ENCODE measurements around the gene ATRN. TPM values are rescaled to one million over a fixed set of nuclear protein-coding genes. Genes with fewer than 3 reads are reported as not detected.

The ATRN gene
- total and polyA plus RNA-seq, 2 of the 8 experiments (the other 6 are each of a cell fraction or from before 2014, with no cell fraction given): 12.0 to 17.4 TPM

DNA sequence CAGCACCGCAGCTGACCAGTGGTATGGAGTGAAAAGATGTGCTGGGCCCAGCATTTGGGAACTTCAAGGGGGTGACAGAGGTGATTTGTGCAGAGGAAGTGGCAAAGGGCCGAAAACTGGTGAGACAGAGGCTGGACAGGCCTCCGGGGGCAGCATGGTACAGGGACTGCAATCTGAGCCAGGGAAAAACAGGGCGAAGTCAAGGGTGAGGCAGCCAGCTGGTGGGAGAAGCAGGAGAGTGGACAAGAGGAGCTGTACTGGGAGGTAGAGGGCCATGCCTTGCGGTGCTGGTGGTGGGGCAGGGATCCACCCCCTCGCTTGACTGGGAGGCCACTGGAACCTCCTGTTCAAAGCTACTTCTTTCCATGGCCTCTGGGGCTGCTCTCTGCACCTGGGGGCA is 199.7 kb downstream of the ATRN start (continued):
- TF ChIP-seq, protein P1, sequence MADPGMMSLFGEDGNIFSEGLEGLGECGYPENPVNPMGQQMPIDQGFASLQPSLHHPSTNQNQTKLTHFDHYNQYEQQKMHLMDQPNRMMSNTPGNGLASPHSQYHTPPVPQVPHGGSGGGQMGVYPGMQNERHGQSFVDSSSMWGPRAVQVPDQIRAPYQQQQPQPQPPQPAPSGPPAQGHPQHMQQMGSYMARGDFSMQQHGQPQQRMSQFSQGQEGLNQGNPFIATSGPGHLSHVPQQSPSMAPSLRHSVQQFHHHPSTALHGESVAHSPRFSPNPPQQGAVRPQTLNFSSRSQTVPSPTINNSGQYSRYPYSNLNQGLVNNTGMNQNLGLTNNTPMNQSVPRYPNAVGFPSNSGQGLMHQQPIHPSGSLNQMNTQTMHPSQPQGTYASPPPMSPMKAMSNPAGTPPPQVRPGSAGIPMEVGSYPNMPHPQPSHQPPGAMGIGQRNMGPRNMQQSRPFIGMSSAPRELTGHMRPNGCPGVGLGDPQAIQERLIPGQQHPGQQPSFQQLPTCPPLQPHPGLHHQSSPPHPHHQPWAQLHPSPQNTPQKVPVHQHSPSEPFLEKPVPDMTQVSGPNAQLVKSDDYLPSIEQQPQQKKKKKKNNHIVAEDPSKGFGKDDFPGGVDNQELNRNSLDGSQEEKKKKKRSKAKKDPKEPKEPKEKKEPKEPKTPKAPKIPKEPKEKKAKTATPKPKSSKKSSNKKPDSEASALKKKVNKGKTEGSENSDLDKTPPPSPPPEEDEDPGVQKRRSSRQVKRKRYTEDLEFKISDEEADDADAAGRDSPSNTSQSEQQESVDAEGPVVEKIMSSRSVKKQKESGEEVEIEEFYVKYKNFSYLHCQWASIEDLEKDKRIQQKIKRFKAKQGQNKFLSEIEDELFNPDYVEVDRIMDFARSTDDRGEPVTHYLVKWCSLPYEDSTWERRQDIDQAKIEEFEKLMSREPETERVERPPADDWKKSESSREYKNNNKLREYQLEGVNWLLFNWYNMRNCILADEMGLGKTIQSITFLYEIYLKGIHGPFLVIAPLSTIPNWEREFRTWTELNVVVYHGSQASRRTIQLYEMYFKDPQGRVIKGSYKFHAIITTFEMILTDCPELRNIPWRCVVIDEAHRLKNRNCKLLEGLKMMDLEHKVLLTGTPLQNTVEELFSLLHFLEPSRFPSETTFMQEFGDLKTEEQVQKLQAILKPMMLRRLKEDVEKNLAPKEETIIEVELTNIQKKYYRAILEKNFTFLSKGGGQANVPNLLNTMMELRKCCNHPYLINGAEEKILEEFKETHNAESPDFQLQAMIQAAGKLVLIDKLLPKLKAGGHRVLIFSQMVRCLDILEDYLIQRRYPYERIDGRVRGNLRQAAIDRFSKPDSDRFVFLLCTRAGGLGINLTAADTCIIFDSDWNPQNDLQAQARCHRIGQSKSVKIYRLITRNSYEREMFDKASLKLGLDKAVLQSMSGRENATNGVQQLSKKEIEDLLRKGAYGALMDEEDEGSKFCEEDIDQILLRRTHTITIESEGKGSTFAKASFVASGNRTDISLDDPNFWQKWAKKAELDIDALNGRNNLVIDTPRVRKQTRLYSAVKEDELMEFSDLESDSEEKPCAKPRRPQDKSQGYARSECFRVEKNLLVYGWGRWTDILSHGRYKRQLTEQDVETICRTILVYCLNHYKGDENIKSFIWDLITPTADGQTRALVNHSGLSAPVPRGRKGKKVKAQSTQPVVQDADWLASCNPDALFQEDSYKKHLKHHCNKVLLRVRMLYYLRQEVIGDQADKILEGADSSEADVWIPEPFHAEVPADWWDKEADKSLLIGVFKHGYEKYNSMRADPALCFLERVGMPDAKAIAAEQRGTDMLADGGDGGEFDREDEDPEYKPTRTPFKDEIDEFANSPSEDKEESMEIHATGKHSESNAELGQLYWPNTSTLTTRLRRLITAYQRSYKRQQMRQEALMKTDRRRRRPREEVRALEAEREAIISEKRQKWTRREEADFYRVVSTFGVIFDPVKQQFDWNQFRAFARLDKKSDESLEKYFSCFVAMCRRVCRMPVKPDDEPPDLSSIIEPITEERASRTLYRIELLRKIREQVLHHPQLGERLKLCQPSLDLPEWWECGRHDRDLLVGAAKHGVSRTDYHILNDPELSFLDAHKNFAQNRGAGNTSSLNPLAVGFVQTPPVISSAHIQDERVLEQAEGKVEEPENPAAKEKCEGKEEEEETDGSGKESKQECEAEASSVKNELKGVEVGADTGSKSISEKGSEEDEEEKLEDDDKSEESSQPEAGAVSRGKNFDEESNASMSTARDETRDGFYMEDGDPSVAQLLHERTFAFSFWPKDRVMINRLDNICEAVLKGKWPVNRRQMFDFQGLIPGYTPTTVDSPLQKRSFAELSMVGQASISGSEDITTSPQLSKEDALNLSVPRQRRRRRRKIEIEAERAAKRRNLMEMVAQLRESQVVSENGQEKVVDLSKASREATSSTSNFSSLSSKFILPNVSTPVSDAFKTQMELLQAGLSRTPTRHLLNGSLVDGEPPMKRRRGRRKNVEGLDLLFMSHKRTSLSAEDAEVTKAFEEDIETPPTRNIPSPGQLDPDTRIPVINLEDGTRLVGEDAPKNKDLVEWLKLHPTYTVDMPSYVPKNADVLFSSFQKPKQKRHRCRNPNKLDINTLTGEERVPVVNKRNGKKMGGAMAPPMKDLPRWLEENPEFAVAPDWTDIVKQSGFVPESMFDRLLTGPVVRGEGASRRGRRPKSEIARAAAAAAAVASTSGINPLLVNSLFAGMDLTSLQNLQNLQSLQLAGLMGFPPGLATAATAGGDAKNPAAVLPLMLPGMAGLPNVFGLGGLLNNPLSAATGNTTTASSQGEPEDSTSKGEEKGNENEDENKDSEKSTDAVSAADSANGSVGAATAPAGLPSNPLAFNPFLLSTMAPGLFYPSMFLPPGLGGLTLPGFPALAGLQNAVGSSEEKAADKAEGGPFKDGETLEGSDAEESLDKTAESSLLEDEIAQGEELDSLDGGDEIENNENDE (IDR thresholded peaks at IDR 0.05; ENCODE audit: insufficient replicate concordance, low read length): no peak
- TF ChIP-seq RFX5 (IDR thresholded peaks at IDR 0.05; ENCODE audit: borderline replicate concordance, low read depth, low read length): no peak

All from H1 (cell line).